ENCODE results near the gene LCN2. TPM values are rescaled to one million over a fixed set of nuclear protein-coding genes. Genes with fewer than 3 reads are reported as not detected.
A peak's percentile ranks its signal among the peaks of the same experiment; 100 is the strongest.
"Not testable (repeated sequence)": the region's sequence is repeated elsewhere in the genome, so short reads cannot be mapped to it uniquely, and the experiment has no call there.

The LCN2 gene
- total and polyA plus RNA-seq, 2 experiments from 2014 or later = not detected

- Histone ChIP-seq H3K4me1 (ENCODE audit: insufficient read depth) (peaks cover 9% of the 10 kb centered on the region; the same call in 1 of the 2 replicates), H3K79me2 (ENCODE audit: insufficient read depth) (peaks cover 29% of the 10 kb centered on the region), H3K4me2 (ENCODE audit: unreplicated experiment) (peak overlapping the region; percentile 84), H4K20me1 (ENCODE audit: insufficient read depth) (no peaks in the 10 kb centered on the region; the same call in 1 of the 2 replicates), H3F3A (ENCODE audit: insufficient read depth) (no peaks in the 10 kb centered on the region), H2AFZ (peak overlapping the region; percentile 96), H3K4me3 (peak overlapping the region; percentile 98), H3K9me3 (ENCODE audit: low read depth) (no peaks in the 10 kb centered on the region), H3K36me3 (ENCODE audit: low read depth) (no peaks in the 10 kb centered on the region), H3K9ac (peak overlapping the region; percentile 96), H3K27me3 (replicated peaks; ENCODE audit: insufficient read depth) (no peaks in the 10 kb centered on the region), H3K27ac (no peak overlapping the region; the same call in 1 of the 2 replicates), H3K9me2 (ENCODE audit: insufficient read depth) (no peaks in the 10 kb centered on the region)
- 38 to 41% methylated on average over 28 to 29 of the region's 29 CpGs for WGBS, 2 experiments (ENCODE audit: low coverage in 1 of 2, low lambda C conversion rate in 2 of 2, missing lambda C conversion rate in 2 of 2)
- in situ Hi-C loops (cut with MboI) = no loop called here
- TF ChIP-seq EZH2phosphoT487 (IDR thresholded peaks at IDR 0.05; ENCODE audit: insufficient read depth, low read depth) (no peak), EZH2 (IDR thresholded peaks at IDR 0.05; ENCODE audit: insufficient read depth, poor library complexity, severe bottlenecking) (no peak)
- DNase-seq = peak; percentile 31
Measured at GRCh38 chr9:128128836-128129590, 20.2 kb upstream of the LCN2 start.

GRCh38 chr9:128129976-128130590 lies 19.2 kb upstream of the LCN2 start:
- H2AFZ ChIP-seq; H3K9me2 ChIP-seq (ENCODE audit: insufficient read depth); H4K20me1 ChIP-seq (ENCODE audit: insufficient read depth); DNase-seq; H3K27ac ChIP-seq; H3K9ac ChIP-seq; in situ Hi-C loops (cut with MboI); H3K36me3 ChIP-seq (ENCODE audit: low read depth); H3K9me3 ChIP-seq (ENCODE audit: low read depth); H3K4me2 ChIP-seq (ENCODE audit: unreplicated experiment); H3K27me3 ChIP-seq (replicated peaks; ENCODE audit: insufficient read depth); H3K4me3 ChIP-seq; H3F3A ChIP-seq (ENCODE audit: insufficient read depth); H3K4me1 ChIP-seq (ENCODE audit: insufficient read depth): not testable (repeated sequence)
- peaks cover 22% of the 10 kb centered on the region for H3K79me2 ChIP-seq (ENCODE audit: insufficient read depth)
- 22 to 23% methylated on average over 10 to 12 of the region's 12 CpGs for WGBS, 2 experiments (ENCODE audit: low coverage in 1 of 2, low lambda C conversion rate in 2 of 2, missing lambda C conversion rate in 2 of 2)

- H3K27ac ChIP-seq; H2AFZ ChIP-seq; H3K27me3 ChIP-seq (replicated peaks; ENCODE audit: insufficient read depth); H3F3A ChIP-seq (ENCODE audit: insufficient read depth); H3K4me1 ChIP-seq (ENCODE audit: insufficient read depth); DNase-seq; H3K9ac ChIP-seq; H3K9me2 ChIP-seq (ENCODE audit: insufficient read depth); H3K9me3 ChIP-seq (ENCODE audit: low read depth); H3K36me3 ChIP-seq (ENCODE audit: low read depth); H3K4me3 ChIP-seq; in situ Hi-C loops (cut with MboI); H4K20me1 ChIP-seq (ENCODE audit: insufficient read depth); H3K4me2 ChIP-seq (ENCODE audit: unreplicated experiment): not testable (repeated sequence)
- 54 to 55% methylated on average over 7 of the region's 7 CpGs for WGBS, 2 experiments (ENCODE audit: low coverage in 1 of 2, low lambda C conversion rate in 2 of 2, missing lambda C conversion rate in 2 of 2)
- H3K79me2 ChIP-seq (ENCODE audit: insufficient read depth) = peaks cover 18% of the 10 kb centered on the region
Measured at GRCh38 chr9:128130651-128131050, 18.6 kb upstream of the LCN2 start.

- not testable (repeated sequence) for H2AFZ ChIP-seq
Measured at GRCh38 chr9:128131346-128131745, 17.9 kb upstream of the LCN2 start.

GRCh38 chr9:128132139-128132538 lies 17.1 kb upstream of the LCN2 start:
- H3K36me3 ChIP-seq (ENCODE audit: low read depth); H3K4me2 ChIP-seq (ENCODE audit: unreplicated experiment); H3K27ac ChIP-seq; H4K20me1 ChIP-seq (ENCODE audit: insufficient read depth); H3K79me2 ChIP-seq (ENCODE audit: insufficient read depth); H3K9me2 ChIP-seq (ENCODE audit: insufficient read depth); H3K9me3 ChIP-seq (ENCODE audit: low read depth); H3K4me1 ChIP-seq (ENCODE audit: insufficient read depth); H3K4me3 ChIP-seq; DNase-seq; in situ Hi-C loops (cut with MboI); H3F3A ChIP-seq (ENCODE audit: insufficient read depth); H3K27me3 ChIP-seq (replicated peaks; ENCODE audit: insufficient read depth); H3K9ac ChIP-seq: not testable (repeated sequence)
- WGBS, 2 experiments (ENCODE audit: low coverage in 1 of 2, low lambda C conversion rate in 2 of 2, missing lambda C conversion rate in 2 of 2) = 12 to 20% methylated on average over 8 of the region's 8 CpGs
- H2AFZ ChIP-seq = 0 out of 2 replicates have a peak overlapping the region, but pooled peaks have one; percentile 38

More at GRCh38 chr9:128131346-128131745, 17.9 kb upstream of the LCN2 start:
- H3F3A ChIP-seq (ENCODE audit: insufficient read depth); DNase-seq; H3K9ac ChIP-seq; H4K20me1 ChIP-seq (ENCODE audit: insufficient read depth); in situ Hi-C loops (cut with MboI); H3K36me3 ChIP-seq (ENCODE audit: low read depth); H3K4me3 ChIP-seq; H3K9me3 ChIP-seq (ENCODE audit: low read depth); H3K4me2 ChIP-seq (ENCODE audit: unreplicated experiment); H3K27me3 ChIP-seq (replicated peaks; ENCODE audit: insufficient read depth); H3K27ac ChIP-seq; H3K9me2 ChIP-seq (ENCODE audit: insufficient read depth); H3K4me1 ChIP-seq (ENCODE audit: insufficient read depth): not testable (repeated sequence)
- WGBS, 2 experiments (ENCODE audit: low coverage in 1 of 2, low lambda C conversion rate in 2 of 2, missing lambda C conversion rate in 2 of 2) = 57 to 68% methylated on average over 8 of the region's 8 CpGs
- peaks cover 11% of the 10 kb centered on the region for H3K79me2 ChIP-seq (ENCODE audit: insufficient read depth)

- H3K4me1 ChIP-seq (ENCODE audit: insufficient read depth); H3K27ac ChIP-seq; H3K9ac ChIP-seq; H2AFZ ChIP-seq; DNase-seq; in situ Hi-C loops (cut with MboI); H3K9me3 ChIP-seq (ENCODE audit: low read depth); H3K36me3 ChIP-seq (ENCODE audit: low read depth); H4K20me1 ChIP-seq (ENCODE audit: insufficient read depth); H3K27me3 ChIP-seq (replicated peaks; ENCODE audit: insufficient read depth); H3F3A ChIP-seq (ENCODE audit: insufficient read depth); H3K9me2 ChIP-seq (ENCODE audit: insufficient read depth); H3K4me2 ChIP-seq (ENCODE audit: unreplicated experiment); H3K79me2 ChIP-seq (ENCODE audit: insufficient read depth); H3K4me3 ChIP-seq: not testable (repeated sequence)
- WGBS, 2 experiments (ENCODE audit: low coverage in 1 of 2, low lambda C conversion rate in 2 of 2, missing lambda C conversion rate in 2 of 2) = 71 to 76% methylated on average over 8 of the region's 8 CpGs
Measured at GRCh38 chr9:128135561-128135960, 13.7 kb upstream of the LCN2 start.

All from GM23248 (cell line).